IPS-18c (cell line): ENCODE measurements around the gene SCYL1.
A peak's percentile ranks its signal among the peaks of the same experiment; 100 is the strongest.

ENCODE experiments used
- H3K4me3 ChIP-seq: 2 replicates; pipeline ENCODE4 v1.7.0; 2013; ENCODE audit warnings: low read depth, mild to moderate bottlenecking, low read length, moderate library complexity; ENCODE audit not compliant: insufficient read depth
- H3K9me3 ChIP-seq: one replicate; pipeline ENCODE4 v1.6.1; 2013; ENCODE audit warnings: mild to moderate bottlenecking, low read length, moderate library complexity; ENCODE audit not compliant: control insufficient read depth, insufficient read depth

The SCYL1 gene

DNA sequence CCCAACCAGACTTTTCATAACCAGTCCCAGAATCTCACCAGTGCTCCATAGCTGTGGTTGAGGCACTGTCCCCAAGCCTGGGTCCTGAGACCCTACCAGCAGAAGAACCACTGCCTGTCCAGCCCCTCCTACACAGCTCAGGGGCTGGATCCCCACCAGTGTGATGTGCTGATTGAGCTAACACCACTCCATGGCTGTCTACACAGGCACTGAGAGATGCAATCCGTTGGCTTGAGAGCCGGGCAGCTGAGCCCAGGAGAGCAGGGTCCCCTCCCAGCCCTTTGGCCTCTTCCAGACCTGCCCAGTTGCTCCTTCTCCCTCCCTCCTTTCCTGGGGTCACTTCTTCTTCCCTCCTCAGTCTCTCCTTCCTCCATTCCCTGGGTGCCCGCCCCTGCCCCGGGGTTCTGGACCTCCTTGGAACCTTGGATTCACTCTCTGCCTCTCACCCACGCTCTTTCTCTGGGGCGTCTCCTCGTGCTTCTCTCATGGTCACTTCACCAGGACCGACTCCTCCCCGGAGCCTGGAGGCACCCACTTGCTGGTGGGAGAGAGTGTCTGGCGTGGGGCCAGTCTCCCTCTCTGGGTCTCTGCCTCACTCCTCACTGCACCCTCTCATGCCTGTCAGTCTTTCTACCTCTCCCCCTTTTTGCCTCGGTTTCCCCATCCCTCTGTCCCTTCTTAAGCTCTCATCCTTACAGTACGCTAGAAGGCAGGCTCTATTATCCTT is 706 bp upstream of the SCYL1 start:
- H3K9me3 ChIP-seq, result no peaks in the 10 kb centered on the region
- H3K4me3 ChIP-seq, result peak overlapping the region; percentile 32

DNA sequence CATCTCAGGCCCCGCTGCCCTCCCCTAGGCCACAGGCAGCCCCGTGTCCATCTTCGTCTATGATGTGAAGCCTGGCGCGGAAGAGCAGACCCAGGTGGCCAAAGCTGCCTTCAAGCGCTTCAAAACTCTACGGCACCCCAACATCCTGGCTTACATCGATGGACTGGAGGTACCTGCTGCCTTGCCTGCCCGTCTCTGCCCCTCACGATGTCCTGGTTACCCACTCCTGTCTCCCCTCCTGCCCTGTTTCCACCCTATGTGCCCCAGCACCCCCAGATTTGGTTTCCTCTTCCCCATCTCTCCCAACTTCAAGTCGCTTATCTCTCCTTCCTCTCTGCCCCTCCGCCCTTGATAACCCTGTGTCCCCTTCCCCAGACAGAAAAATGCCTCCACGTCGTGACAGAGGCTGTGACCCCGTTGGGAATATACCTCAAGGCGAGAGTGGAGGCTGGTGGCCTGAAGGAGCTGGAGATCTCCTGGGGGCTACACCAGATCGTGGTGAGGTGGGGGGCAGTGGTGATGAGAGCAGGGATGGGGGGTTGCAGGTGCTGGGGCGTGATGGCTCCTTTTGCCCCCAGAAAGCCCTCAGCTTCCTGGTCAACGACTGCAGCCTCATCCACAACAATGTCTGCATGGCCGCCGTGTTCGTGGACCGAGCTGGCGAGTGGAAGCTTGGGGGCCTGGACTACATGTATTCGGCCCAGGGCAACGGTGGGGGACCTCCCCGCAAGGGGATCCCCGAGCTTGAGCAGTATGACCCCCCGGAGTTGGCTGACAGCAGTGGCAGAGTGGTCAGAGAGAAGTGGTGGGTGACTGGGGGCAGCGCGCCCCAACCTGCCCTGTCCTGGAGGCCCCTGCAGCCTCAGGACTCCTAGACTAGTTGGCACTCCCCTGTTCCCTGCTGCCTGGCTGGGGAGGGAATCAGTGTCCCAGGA is 930 bp downstream of the SCYL1 start:
- H3K9me3 ChIP-seq, result no peaks in the 10 kb centered on the region
- peak overlapping the region; percentile 93 for H3K4me3 ChIP-seq

DNA sequence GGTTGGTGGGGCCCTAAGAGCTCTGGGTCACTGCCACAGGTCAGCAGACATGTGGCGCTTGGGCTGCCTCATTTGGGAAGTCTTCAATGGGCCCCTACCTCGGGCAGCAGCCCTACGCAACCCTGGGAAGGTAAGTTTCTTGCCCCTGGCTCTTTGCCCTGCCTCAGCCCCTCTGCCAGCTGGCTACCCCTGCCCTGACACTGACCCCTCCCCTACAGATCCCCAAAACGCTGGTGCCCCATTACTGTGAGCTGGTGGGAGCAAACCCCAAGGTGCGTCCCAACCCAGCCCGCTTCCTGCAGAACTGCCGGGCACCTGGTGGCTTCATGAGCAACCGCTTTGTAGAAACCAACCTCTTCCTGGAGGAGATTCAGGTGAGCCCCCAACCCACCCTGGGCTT is 1.9 kb downstream of the SCYL1 start:
- no peaks in the 10 kb centered on the region for H3K9me3 ChIP-seq
- no peak overlapping the region for H3K4me3 ChIP-seq

DNA sequence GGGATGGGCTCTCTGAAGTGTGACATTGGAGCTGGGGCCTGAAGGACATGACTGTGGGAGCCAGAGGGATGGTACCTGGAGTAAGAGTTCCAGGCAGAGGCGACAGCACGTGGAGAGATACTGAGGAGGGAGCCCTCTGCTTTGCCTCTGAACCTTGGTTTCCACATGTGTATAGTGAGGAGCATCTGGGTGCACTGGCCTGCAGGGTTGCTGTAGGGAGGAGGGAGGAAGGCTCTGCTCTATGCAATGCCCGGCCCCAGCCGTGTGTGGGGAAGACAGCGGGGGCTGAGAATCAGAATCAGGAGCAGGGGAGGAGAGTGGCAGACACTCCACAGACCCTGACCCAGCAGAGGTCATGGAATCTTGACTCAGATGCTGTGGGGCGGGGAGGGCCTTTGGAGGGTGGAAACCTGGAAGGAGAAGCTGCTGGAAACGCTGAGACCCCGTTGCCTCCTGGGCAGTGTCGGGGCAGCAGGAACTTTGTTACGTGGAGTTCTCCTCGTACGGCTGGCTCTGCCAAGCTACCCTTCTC is 4.0 kb downstream of the SCYL1 start:
- Histone ChIP-seq H3K9me3 (no peaks in the 10 kb centered on the region), H3K4me3 (no peak overlapping the region)

DNA sequence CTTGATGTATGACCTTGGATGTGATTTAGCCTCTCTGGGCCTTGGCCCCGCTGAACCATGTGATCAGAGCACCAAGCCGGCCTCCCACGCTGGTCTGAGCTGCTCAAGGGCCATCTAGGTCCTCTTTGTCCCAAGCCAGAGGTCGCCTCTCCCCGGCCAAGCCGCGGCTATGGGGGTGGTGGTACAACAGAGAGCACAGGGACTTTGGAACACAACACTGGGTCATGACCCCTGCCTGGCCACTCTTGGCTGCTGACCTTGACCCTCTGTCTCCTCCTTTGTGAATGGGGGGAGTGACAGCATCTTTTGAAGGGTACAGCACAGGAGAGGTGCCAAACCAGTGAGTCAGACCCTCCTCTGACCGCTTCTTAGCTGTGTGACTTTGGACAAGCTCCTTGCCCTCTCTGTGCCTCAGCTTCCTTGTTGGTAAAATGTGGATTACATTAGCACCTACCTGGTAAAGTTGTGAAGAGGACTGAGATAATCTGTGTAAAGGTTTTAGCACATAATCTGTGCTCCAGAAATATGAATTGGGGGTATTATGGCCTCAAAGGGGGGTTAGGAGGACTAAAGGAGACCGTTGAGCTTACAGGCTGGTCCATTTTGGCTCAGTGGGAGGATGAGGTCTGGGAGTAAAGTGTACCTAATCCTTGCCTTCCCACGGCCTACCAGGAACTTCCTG is 4.7 kb downstream of the SCYL1 start:
- H3K9me3 ChIP-seq, result no peaks in the 10 kb centered on the region
- no peak overlapping the region for H3K4me3 ChIP-seq

DNA sequence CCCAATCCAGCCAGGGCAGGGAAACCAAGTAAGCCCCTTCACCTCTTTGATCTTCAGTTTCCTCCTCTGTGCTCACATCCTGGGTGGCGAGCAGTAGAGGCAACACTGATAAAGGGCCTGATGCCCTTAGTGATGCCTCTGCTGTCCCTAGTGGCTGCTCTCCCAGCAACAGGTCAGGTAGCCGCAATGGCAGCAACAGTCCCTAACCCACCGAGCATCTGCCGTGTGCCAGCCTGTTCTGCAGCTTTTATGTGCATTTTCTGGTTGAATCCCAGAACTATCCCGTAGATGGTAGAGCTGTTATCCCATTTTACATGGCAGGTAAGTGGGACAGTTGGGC is 5.2 kb downstream of the SCYL1 start:
- no peaks in the 10 kb centered on the region for H3K9me3 ChIP-seq

DNA sequence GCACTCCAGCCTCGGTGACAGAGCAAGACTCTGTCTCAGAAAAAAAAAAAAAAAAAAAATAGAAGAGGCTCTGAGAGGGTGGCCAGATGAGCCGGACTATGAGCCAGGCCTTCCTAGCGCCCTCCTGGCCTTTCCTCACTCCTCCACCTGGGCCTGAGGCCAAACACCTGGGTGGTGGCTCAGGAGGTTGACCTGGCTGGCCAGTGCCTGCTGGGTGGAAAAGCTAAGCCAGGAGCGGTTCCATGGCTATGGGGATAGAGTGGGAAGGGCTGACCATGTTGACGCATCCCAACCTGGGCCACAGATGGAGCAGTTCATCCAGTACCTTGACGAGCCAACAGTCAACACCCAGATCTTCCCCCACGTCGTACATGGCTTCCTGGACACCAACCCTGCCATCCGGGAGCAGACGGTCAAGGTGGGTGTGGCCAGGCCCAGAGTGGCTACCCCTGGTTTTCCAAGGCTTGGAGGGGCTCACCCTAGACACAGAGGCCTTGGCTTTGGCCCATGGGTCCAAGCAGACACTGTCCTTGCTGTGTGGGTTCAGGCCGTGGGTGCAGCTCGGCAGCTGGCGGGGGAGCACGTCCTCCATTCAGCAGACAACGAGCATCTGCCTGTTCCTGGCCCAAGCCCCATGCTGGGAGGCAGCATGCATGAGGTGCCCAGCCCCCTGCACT is 7.6 kb downstream of the SCYL1 start:
- Histone ChIP-seq H3K9me3 (no peaks in the 10 kb centered on the region), H3K4me3 (no peak overlapping the region)

More for the DNA sequence above, 5.2 kb downstream of the SCYL1 start:
- H3K4me3 ChIP-seq, result no peak overlapping the region

DNA sequence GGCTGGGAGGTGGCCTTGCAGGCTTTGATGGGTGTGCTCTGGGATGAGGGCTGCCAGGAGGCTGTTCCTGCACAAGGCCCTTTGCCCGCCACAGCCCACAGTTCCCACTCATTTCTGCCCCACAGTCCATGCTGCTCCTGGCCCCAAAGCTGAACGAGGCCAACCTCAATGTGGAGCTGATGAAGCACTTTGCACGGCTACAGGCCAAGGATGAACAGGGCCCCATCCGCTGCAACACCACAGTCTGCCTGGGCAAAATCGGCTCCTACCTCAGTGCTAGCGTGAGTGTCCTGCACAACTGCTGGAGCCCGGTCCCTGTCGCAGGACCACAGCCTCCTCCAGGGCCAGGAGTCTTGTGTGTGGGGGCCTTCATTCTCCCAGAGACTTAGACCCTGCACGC is 10.2 kb downstream of the SCYL1 start:
- Histone ChIP-seq H3K4me3 (no peak overlapping the region), H3K9me3 (peaks cover 2% of the 10 kb centered on the region)

DNA sequence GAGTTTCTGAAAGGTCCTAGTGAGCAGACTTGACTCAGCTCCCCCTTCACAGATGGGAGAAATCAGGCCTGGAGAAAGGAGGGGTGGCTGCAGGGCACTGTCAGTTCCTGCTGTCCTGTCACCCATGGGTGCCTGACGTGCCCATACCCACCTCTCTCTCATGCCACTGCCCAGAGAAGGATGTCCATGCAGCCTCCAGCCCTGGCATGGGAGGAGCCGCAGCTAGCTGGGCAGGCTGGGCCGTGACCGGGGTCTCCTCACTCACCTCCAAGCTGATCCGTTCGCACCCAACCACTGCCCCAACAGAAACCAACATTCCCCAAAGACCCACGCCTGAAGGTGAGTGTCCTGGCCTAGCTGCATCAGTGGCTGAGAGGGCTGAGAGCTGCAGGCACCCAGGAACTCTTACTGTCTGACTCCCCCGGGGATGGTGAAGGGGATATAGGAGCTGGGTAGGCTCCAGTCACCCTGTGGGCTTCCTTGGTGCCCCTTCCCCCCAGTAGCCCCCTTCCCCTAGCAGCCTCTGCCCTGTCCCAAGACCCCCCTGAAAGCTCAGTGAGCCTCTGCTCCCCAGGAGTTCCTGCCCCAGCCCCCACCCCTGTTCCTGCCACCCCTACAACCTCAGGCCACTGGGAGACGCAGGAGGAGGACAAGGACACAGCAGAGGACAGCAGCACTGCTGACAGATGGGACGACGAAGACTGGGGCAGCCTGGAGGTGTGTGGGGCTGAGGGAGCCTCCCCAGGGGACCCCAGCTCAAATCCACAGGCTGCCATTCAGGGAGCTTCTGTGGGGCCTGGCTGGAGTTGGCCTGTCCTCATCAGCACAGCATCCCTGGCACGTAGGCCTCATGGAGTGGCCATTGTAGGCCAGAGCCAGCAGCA is 11.8 kb downstream of the SCYL1 start:
- Histone ChIP-seq H3K4me3 (no peak overlapping the region), H3K9me3 (peaks cover 2% of the 10 kb centered on the region)

DNA sequence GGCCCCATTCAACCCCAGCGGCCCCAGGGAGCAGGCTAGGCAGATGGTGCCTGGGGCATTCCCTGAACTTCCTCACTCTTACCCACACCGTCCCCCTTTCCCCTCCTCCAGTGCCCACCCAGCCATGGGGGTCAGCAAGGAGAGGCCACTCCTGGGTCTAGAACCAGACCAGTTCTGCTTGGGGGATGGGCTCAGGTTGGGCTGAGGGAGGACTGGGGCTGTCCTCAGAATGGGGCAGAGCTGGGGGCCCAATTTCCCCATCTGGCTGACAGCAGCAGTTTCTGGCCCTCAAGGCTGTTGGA is 12.4 kb downstream of the SCYL1 start:
- Histone ChIP-seq H3K4me3 (no peak overlapping the region), H3K9me3 (peaks cover 2% of the 10 kb centered on the region)

DNA sequence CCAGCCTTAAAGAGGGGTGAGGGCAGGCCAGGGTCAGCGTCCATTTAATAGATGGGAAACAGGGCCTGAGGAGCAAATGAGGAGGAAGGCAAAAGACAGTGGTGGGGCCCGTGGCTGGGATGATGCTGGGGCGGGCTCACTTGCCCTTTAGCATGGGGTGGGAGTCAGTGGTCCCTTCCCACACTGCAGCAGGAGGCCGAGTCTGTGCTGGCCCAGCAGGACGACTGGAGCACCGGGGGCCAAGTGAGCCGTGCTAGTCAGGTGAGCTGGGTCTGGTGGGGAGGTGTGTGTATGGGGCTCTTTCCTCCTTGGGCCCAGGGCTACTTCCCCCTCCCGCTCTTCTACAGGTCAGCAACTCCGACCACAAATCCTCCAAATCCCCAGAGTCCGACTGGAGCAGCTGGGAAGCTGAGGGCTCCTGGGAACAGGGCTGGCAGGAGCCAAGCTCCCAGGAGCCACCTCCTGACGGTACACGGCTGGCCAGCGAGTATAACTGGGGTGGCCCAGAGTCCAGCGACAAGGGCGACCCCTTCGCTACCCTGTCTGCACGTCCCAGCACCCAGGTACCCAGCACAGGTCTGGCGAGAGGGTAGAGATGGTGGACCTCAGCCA is 12.8 kb downstream of the SCYL1 start:
- H3K4me3 ChIP-seq, result no peak overlapping the region
- peaks cover 2% of the 10 kb centered on the region for H3K9me3 ChIP-seq

DNA sequence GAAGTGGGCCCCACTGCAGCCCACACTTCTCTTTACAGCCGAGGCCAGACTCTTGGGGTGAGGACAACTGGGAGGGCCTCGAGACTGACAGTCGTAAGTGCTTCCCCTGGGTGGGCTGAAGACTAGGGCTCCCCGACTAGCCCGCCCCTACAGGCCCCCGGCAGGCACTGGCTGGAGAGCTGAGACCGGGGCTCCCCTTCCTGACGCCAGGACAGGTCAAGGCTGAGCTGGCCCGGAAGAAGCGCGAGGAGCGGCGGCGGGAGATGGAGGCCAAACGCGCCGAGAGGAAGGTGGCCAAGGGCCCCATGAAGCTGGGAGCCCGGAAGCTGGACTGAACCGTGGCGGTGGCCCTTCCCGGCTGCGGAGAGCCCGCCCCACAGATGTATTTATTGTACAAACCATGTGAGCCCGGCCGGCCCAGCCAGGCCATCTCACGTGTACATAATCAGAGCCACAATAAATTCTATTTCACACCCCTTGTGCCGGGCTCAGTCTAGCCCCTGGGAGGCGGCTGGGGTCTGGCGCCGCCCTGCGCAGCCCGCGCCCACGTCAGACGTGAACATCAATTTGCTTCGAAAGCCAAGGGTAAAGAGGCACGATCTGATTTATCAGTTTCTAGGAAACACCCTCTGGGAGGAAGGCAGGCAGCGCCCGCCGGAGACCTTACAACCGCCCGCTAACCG is 13.5 kb downstream of the SCYL1 start:
- no peak overlapping the region for H3K4me3 ChIP-seq
- peaks cover 2% of the 10 kb centered on the region for H3K9me3 ChIP-seq

DNA sequence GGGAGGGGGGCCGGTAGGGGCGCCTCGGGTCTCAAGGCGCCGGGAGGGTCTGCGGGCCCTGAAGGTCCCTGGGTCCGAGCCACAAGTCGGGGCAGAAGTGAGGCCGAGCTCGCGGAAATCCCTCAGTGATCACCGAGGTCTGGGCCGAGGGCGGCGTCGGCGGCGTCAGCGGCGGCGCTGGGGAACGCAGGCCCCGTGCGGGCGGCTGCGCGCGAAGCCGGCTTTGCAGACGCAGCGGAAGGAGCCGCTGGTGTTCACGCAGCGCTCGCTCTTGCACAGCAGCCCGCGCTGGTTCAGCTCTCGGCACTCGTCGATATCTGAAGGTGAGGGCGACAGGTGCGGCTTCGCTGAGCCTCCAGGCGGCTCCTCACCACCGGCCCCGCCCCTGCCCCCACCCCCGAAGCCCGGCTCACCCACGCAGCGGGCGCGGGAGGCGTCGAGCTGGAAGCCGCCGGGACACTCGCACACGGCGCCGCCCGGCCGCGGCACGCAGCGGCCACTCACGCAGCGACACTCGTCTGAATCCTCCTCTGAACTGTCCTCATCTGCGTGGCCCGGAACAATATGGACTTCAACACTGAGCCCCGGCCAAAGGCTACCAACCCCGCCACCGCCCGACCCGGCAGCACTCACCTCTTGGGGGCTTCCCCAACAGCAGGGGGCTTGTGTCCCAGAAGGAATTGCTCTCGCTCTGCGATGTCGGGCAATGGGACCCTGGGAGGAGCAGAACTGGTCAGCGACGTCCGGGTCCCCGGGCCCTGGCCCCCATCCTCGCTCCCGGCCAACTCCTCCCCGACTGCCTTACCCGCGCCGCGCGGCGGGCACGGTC is 14.2 kb downstream of the SCYL1 start:
- peaks cover 2% of the 10 kb centered on the region for H3K9me3 ChIP-seq
- H3K4me3 ChIP-seq, result peak overlapping the region; percentile 54

DNA sequence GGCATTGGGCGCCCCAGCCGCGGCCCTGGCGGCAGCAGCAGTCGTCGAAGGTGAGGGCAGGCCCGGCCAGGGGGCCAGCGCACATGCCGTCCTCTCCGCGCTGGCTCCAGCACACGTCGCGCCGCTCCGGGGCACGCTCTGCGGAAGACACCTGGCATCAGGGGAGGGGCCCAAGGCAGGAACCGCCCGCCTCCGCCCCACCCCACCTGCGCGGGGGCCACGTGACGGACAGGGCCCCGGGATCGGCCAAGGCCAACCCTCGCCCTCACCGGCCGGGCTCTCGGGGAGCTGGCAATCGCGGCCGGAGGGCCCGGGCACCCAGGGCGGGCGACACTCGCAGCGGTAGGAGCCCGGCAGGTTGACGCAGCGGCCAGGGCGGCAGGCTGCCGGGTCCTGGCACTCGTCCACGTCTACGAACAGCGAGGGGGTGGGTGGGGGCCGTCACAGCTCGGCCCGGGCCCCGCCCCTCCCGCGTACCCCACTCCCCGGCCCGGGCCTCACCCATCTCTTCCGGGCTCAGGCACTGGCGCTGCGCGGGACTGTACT is 14.9 kb downstream of the SCYL1 start:
- H3K4me3 ChIP-seq, result peak overlapping the region; percentile 54

More for the DNA sequence above, 14.9 kb downstream of the SCYL1 start:
- peaks cover 2% of the 10 kb centered on the region for H3K9me3 ChIP-seq
